MM.1S (cell line): ENCODE measurements around the gene ANKRD60.

Experiments
- DNase-seq: peaks from one replicate; pipeline ENCODE4 v3.0.0-alpha.2; 2015
- H2AFZ ChIP-seq: fragments of 300-600 bp; sonication (generic); 2 replicates; pipeline ENCODE4 v1.6.0; 2016; ENCODE audit warnings: antibody characterized with exemption, low read length
- H3F3A ChIP-seq: fragments of 300-600 bp; sonication (generic); 2 replicates; pipeline ENCODE4 v1.6.1; 2016; ENCODE audit warnings: mild to moderate bottlenecking, antibody characterized with exemption, low read length, moderate library complexity, mixed read lengths; ENCODE audit not compliant: insufficient read depth
- H3K27ac ChIP-seq: fragments of 300-600 bp; sonication (generic); 2 replicates; pipeline ENCODE4 v1.5.1; 2016; ENCODE audit warnings: mild to moderate bottlenecking, low read length
- H3K27me3 ChIP-seq: fragments of 300-600 bp; sonication (generic); replicated peaks from 2 replicates; pipeline ENCODE4 v1.6.0; 2016; ENCODE audit warnings: low read length; ENCODE audit not compliant: insufficient read depth
- H3K36me3 ChIP-seq: fragments of 300-600 bp; sonication (generic); replicated peaks from 2 replicates; pipeline ENCODE4 v1.6.1; 2016; ENCODE audit warnings: mild to moderate bottlenecking, low read length, mixed read lengths; ENCODE audit not compliant: insufficient read depth
- H3K4me1 ChIP-seq: fragments of 300-600 bp; sonication (generic); 2 replicates; pipeline ENCODE4 v1.6.1; 2016; ENCODE audit warnings: low read length, mixed read lengths
- H3K4me2 ChIP-seq: fragments of 300-600 bp; sonication (generic); 2 replicates; pipeline ENCODE4 v1.6.0; 2016; ENCODE audit warnings: low read depth, low read length
- H3K4me3 ChIP-seq: fragments of 300-600 bp; sonication (generic); 2 replicates; pipeline ENCODE4 v1.5.1; 2016; ENCODE audit warnings: low read length, mixed read lengths
- H3K79me2 ChIP-seq: fragments of 300-600 bp; sonication (generic); 2 replicates; pipeline ENCODE4 v1.6.1; 2016; ENCODE audit warnings: mixed run types, low read length, mixed read lengths
- H3K9ac ChIP-seq: fragments of 300-600 bp; sonication (generic); 2 replicates; pipeline ENCODE4 v1.6.1; 2016; ENCODE audit warnings: low read length, mixed read lengths
- H3K9me2 ChIP-seq: fragments of 300-600 bp; sonication (generic); replicated peaks from 2 replicates; pipeline ENCODE4 v1.6.1; 2016; ENCODE audit warnings: mild to moderate bottlenecking, low read length, mixed read lengths; ENCODE audit not compliant: insufficient read depth
- H3K9me3 ChIP-seq: fragments of 300-600 bp; sonication (generic); replicated peaks from 2 replicates; pipeline ENCODE4 v1.6.1; 2016; ENCODE audit warnings: mild to moderate bottlenecking, low read length, mixed read lengths; ENCODE audit not compliant: insufficient read depth
- H4K20me1 ChIP-seq: fragments of 300-600 bp; sonication (generic); 2 replicates; pipeline ENCODE4 v1.6.1; 2016; ENCODE audit warnings: mild to moderate bottlenecking, low read length, moderate library complexity, mixed read lengths; ENCODE audit not compliant: insufficient read depth
- EZH2 ChIP-seq: fragments of 300-600 bp; sonication (generic); optimal IDR thresholded peaks from 2 replicates; pipeline ENCODE3; 2017; ENCODE audit warnings: low read depth, mild to moderate bottlenecking, antibody characterized with exemption, low read length, mixed read lengths
- EZH2phosphoT487 ChIP-seq: fragments of 300-600 bp; sonication (generic); IDR thresholded peaks from 2 replicates; pipeline ENCODE4 v1.6.1; 2018; ENCODE audit warnings: antibody characterized with exemption, low read length
- TF ChIP-seq, protein P1 (sequence below): fragments of 300-600 bp; sonication (generic); IDR thresholded peaks from 2 replicates; pipeline ENCODE4 v1.5.1; 2016; ENCODE audit warnings: antibody characterized with exemption, low read length, mixed read lengths

ANKRD60 gene

GRCh38 chr20:58235010-58235409, 6.6 kb upstream of the ANKRD60 start:
- no peaks in the 10 kb centered on the region for H3K9me2 ChIP-seq
- TF ChIP-seq EZH2phosphoT487 (no peak), EZH2 (no peak)
- TF ChIP-seq, protein P1, sequence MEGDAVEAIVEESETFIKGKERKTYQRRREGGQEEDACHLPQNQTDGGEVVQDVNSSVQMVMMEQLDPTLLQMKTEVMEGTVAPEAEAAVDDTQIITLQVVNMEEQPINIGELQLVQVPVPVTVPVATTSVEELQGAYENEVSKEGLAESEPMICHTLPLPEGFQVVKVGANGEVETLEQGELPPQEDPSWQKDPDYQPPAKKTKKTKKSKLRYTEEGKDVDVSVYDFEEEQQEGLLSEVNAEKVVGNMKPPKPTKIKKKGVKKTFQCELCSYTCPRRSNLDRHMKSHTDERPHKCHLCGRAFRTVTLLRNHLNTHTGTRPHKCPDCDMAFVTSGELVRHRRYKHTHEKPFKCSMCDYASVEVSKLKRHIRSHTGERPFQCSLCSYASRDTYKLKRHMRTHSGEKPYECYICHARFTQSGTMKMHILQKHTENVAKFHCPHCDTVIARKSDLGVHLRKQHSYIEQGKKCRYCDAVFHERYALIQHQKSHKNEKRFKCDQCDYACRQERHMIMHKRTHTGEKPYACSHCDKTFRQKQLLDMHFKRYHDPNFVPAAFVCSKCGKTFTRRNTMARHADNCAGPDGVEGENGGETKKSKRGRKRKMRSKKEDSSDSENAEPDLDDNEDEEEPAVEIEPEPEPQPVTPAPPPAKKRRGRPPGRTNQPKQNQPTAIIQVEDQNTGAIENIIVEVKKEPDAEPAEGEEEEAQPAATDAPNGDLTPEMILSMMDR, result no peak
- H3K9me3 ChIP-seq, result no peaks in the 10 kb centered on the region
- no peaks in the 10 kb centered on the region for H3F3A ChIP-seq
- H3K27me3 ChIP-seq, result 0 out of 2 replicates have a peak, but pooled peaks cover 7% of the 10 kb centered on the region
- H3K4me3 ChIP-seq, result no peak overlapping the region
- DNase-seq, result no peak
- no peaks in the 10 kb centered on the region for H4K20me1 ChIP-seq
- H3K27ac ChIP-seq, result no peak overlapping the region
- H3K4me1 ChIP-seq, result no peaks in the 10 kb centered on the region
- no peak overlapping the region for H3K4me2 ChIP-seq
- no peak overlapping the region for H2AFZ ChIP-seq
- H3K36me3 ChIP-seq, result no peaks in the 10 kb centered on the region
- no peak overlapping the region for H3K9ac ChIP-seq
- no peaks in the 10 kb centered on the region for H3K79me2 ChIP-seq

DNA sequence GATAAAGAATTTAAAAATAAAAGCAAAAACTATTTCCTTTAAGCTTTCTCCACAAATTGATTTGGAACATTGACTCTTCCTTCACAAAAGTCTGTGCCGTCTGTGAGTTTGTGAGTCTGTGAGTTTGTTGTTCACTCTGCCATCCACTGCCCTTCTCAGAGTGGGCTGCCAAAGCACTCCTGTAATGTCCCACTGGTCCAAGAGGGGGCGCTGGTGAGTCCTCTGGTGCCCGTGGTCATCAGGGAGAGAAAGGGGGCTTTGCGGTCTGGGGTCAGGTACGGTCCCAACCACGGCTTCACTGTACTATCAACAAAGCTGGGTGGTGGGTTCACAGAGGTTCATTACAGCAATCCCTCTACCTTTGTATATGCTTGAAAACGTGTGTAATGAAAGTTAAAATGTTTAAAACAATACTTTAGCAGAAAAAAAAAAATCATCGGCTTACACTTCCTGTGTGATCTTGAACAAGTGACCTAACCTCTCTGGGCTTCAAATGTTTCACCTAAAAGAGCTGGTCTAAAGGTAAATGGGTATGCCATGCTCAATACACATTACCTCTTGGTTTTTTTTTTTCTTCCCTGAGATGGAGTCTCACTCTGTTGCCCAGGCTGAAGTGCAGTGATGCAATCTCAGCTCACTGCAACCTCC, 5.6 kb upstream of the ANKRD60 start:
- H3K9me3 ChIP-seq, result no peaks in the 10 kb centered on the region
- no peaks in the 10 kb centered on the region for H3K36me3 ChIP-seq
- H3K79me2 ChIP-seq, result no peaks in the 10 kb centered on the region
- H3K27me3 ChIP-seq, result 0 out of 2 replicates have a peak, but pooled peaks cover 7% of the 10 kb centered on the region
- TF ChIP-seq EZH2, result no peak
- TF ChIP-seq, protein P1, result peak; percentile 72
- H3K4me2 ChIP-seq, result no peak overlapping the region
- no peak overlapping the region for H3K4me3 ChIP-seq
- no peak overlapping the region for H2AFZ ChIP-seq
- no peaks in the 10 kb centered on the region for H3K4me1 ChIP-seq
- H3K27ac ChIP-seq, result no peak overlapping the region
- H3K9me2 ChIP-seq, result no peaks in the 10 kb centered on the region
- no peak overlapping the region for H3K9ac ChIP-seq
- no peak for DNase-seq
- no peaks in the 10 kb centered on the region for H4K20me1 ChIP-seq
- no peaks in the 10 kb centered on the region for H3F3A ChIP-seq

GRCh38 chr20:58233393-58233792, 4.9 kb upstream of the ANKRD60 start:
- DNase-seq, result no peak
- Histone ChIP-seq H4K20me1 (no peaks in the 10 kb centered on the region), H3K9ac (no peak overlapping the region), H2AFZ (no peak overlapping the region), H3K4me2 (no peak overlapping the region), H3K36me3 (no peaks in the 10 kb centered on the region), H3K79me2 (no peaks in the 10 kb centered on the region), H3K4me1 (no peaks in the 10 kb centered on the region), H3K27me3 (0 out of 2 replicates have a peak, but pooled peaks cover 7% of the 10 kb centered on the region), H3F3A (no peaks in the 10 kb centered on the region), H3K9me3 (no peaks in the 10 kb centered on the region), H3K27ac (no peak overlapping the region), H3K4me3 (no peak overlapping the region), H3K9me2 (no peaks in the 10 kb centered on the region)
- TF ChIP-seq EZH2 (no peak), EZH2phosphoT487 (no peak)
- TF ChIP-seq, protein P1, result no peak
